Tibial nerve (tissue), 4 donors: ENCODE measurements around the gene CFAP299. TPM values are rescaled to one million over a fixed set of nuclear protein-coding genes. Genes with fewer than 3 reads are reported as not detected.

ENCODE experiments used
- DNase-seq, 2 donors: peaks; one replicate each; pipeline ENCODE4 v3.0.0-alpha.2; 2019; ENCODE audit warnings: low spot score in 2 of 2
- H3K27ac ChIP-seq, 4 donors: fragments of 200-600 bp; sonication (generic) in 3 of 4; one replicate each; pipeline ENCODE4 v1.5.1; 2017 to 2019; ENCODE audit warnings: mild to moderate bottlenecking in 1 of 4
- H3K27me3 ChIP-seq, 2 donors: fragments of 200-600 bp; sonication (generic) in 1 of 2; one replicate each; pipeline versions ENCODE4 v1.5.1 to v1.6.0; 2017 to 2019
- H3K36me3 ChIP-seq, 3 donors: fragments of 200-600 bp; sonication (generic); one replicate each; pipeline ENCODE4 v1.5.1; 2018 to 2019
- H3K4me1 ChIP-seq, 4 donors: fragments of 200-600 bp; sonication (generic) in 3 of 4; one replicate each; pipeline ENCODE4 v1.5.1; 2017 to 2019
- H3K4me3 ChIP-seq, 4 donors: fragments of 200-600 bp; sonication (generic) in 3 of 4; one replicate each; pipeline ENCODE4 v1.5.1; 2017 to 2019; ENCODE audit warnings: mild to moderate bottlenecking in 1 of 4, moderate library complexity in 1 of 4
- H3K9me3 ChIP-seq, 4 donors: fragments of 200-600 bp; sonication (generic) in 3 of 4; one replicate each; pipeline ENCODE4 v1.5.1; 2017 to 2019
- EP300 ChIP-seq, 2 donors: sonication (generic); formaldehyde crosslinking; IDR thresholded peaks; one replicate each; pipeline ENCODE4 v1.6.1; 2017; ENCODE audit warnings: antibody characterized with exemption in 2 of 2, mild to moderate bottlenecking in 1 of 2
- POLR2A ChIP-seq, 2 donors: fragments of 450-650 bp; IDR thresholded peaks; one replicate each; pipeline ENCODE4 v1.6.1; 2017; ENCODE audit warnings: antibody characterized with exemption in 2 of 2, mild to moderate bottlenecking in 2 of 2, moderate library complexity in 2 of 2
- WGBS, 2 donors: methylation state at CpG; one replicate each; pipeline ENCODE4 v1.1.5; 2018; 5-methylcytosine and 5-hydroxymethylcytosine counted together
- total RNA-seq, 4 donors: library from RNA; depleted of rRNA; stranded (reverse); fragments of >200 nt; gene quantifications; one replicate each; pipeline ENCODE4 v1.1.0, GENCODE V29; 2016
- TF ChIP-seq, protein P1 (sequence below), 5 experiments: fragments of 200-600 bp in 3 of 5; fragments of 450-650 bp in 2 of 5; sonication (generic) in 3 of 5; IDR thresholded peaks; one replicate each; pipeline ENCODE4 v1.5.1; 2016 to 2019; ENCODE audit warnings: antibody characterized with exemption in 5 of 5, mild to moderate bottlenecking in 3 of 5, moderate library complexity in 2 of 5

The CFAP299 gene
- total RNA-seq, 4 donors from 2014 or later: under 0.01 to 0.87 (median 0.39) TPM; not detected in 1

GRCh38 chr4:80911458-80911857, 575.9 kb downstream of the CFAP299 start:
- Histone ChIP-seq H3K27me3 (no peaks in the 10 kb centered on the region), H3K9me3 (peaks cover 0 to 17% (median 0%) of the 10 kb centered on the region in 4 donors), H3K4me1 (no peaks in the 10 kb centered on the region), H3K27ac (no peak overlapping the region), H3K36me3 (no peaks in the 10 kb centered on the region), H3K4me3 (no peak overlapping the region)
- TF ChIP-seq POLR2A (IDR thresholded peaks at IDR 0.05): no peak
- TF ChIP-seq, protein P1, sequence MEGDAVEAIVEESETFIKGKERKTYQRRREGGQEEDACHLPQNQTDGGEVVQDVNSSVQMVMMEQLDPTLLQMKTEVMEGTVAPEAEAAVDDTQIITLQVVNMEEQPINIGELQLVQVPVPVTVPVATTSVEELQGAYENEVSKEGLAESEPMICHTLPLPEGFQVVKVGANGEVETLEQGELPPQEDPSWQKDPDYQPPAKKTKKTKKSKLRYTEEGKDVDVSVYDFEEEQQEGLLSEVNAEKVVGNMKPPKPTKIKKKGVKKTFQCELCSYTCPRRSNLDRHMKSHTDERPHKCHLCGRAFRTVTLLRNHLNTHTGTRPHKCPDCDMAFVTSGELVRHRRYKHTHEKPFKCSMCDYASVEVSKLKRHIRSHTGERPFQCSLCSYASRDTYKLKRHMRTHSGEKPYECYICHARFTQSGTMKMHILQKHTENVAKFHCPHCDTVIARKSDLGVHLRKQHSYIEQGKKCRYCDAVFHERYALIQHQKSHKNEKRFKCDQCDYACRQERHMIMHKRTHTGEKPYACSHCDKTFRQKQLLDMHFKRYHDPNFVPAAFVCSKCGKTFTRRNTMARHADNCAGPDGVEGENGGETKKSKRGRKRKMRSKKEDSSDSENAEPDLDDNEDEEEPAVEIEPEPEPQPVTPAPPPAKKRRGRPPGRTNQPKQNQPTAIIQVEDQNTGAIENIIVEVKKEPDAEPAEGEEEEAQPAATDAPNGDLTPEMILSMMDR (IDR thresholded peaks at IDR 0.05): no peak
- no peak for TF ChIP-seq EP300 (IDR thresholded peaks at IDR 0.05)
- no peak for DNase-seq

DNA sequence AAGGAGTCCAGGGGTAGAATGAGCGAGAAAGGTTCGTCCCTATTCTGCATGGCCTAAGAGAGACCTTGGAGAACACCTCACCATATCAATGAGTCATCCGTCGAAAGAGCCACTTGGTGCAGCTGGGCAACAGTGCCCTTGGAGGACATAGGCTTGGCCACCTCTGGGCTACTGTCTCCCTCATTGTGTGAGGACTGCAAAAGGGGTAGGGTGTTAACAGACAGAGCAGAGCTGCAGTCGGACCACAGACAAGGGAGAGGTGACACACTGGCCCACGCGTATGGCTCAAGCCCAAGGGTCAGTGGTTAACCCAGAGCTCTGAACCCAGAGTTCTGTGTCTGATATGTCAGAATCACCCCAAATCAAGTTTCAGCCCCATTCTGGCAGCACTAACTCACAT, 576.8 kb downstream of the CFAP299 start:
- 89 to 92% methylated on average over 7 of the region's 7 CpGs for WGBS, 2 donors
- TF ChIP-seq, protein P1 (IDR thresholded peaks at IDR 0.05): no peak
- no peak for DNase-seq
- Histone ChIP-seq H3K36me3 (no peaks in the 10 kb centered on the region), H3K4me1 (no peaks in the 10 kb centered on the region), H3K27me3 (no peaks in the 10 kb centered on the region), H3K27ac (no peak overlapping the region), H3K4me3 (no peak overlapping the region), H3K9me3 (peaks cover 0 to 8% (median 0%) of the 10 kb centered on the region in 4 donors)

DNA sequence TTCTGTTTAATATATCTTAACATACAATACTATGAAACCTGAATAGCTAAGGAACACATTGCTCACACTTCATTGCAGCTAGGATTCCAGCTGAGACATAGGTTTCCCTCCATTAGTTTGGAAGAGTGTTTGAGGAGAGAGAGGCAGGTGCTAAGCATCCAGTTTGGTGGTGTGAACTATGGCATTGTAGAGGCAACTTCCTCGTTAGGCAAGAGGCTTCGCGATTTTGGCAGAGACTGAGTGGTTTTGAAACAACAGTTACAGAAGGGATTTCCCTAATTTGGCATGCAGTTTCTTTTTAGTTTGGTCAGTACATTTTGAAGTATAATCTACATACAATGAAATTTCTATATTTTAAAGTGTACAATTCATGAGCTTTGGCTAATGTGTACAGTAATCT, 577.9 kb downstream of the CFAP299 start:
- Histone ChIP-seq H3K27ac (no peak overlapping the region), H3K4me1 (no peaks in the 10 kb centered on the region), H3K4me3 (no peak overlapping the region), H3K27me3 (no peaks in the 10 kb centered on the region), H3K9me3 (peaks cover 0 to 3% (median 0%) of the 10 kb centered on the region in 4 donors), H3K36me3 (no peaks in the 10 kb centered on the region)
- TF ChIP-seq EP300 (IDR thresholded peaks at IDR 0.05): no peak
- no peak for TF ChIP-seq POLR2A (IDR thresholded peaks at IDR 0.05)
- TF ChIP-seq, protein P1 (IDR thresholded peaks at IDR 0.05): no peak
- DNase-seq: no peak
- 68 to 80% methylated on average over 3 of the region's 3 CpGs for WGBS, 2 donors

DNA sequence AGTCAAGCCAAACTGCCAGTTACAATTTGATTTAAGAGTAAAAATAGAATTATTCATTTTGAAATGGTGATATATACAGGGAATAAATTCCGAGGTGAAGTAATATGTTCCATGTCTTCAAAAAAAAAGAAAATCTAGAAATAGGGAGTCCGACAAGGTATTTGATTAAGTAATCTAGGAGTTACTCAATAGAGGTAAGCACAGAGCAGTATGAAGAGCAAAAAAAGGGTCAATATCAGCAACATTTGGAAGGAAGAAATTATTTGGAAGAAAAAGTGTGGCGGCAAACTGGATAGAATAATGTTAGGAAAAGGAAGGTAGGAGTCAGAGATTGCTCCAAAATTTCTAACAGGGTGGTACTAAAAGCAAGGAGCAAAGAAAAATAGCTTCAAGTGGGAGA, 581.2 kb downstream of the CFAP299 start:
- Histone ChIP-seq H3K4me3 (no peak overlapping the region), H3K27me3 (no peaks in the 10 kb centered on the region), H3K27ac (no peak overlapping the region), H3K4me1 (no peaks in the 10 kb centered on the region), H3K36me3 (no peaks in the 10 kb centered on the region), H3K9me3 (no peaks in the 10 kb centered on the region)
- TF ChIP-seq POLR2A (IDR thresholded peaks at IDR 0.05): no peak
- no peak for TF ChIP-seq EP300 (IDR thresholded peaks at IDR 0.05)
- TF ChIP-seq, protein P1 (IDR thresholded peaks at IDR 0.05): no peak
- no peak for DNase-seq
- 89 to 92% methylated on average over 3 of the region's 3 CpGs for WGBS, 2 donors

GRCh38 chr4:80918004-80918403, 582.5 kb downstream of the CFAP299 start:
- H3K27me3 ChIP-seq: no peaks in the 10 kb centered on the region

More at GRCh38 chr4:80918004-80918403, 582.5 kb downstream of the CFAP299 start:
- no peaks in the 10 kb centered on the region for H3K9me3 ChIP-seq
- H3K27ac ChIP-seq: no peak overlapping the region
- H3K4me1 ChIP-seq: no peaks in the 10 kb centered on the region
- no peak for TF ChIP-seq EP300 (IDR thresholded peaks at IDR 0.05)
- TF ChIP-seq, protein P1 (IDR thresholded peaks at IDR 0.05): no peak
- no peak for TF ChIP-seq POLR2A (IDR thresholded peaks at IDR 0.05)
- DNase-seq: no peak
- H3K4me3 ChIP-seq: no peak overlapping the region
- H3K36me3 ChIP-seq: no peaks in the 10 kb centered on the region
